Caki2 (cell line): Measurements from ENCODE around the gene WWOX. TPM values are rescaled to one million over a fixed set of nuclear protein-coding genes. Genes with fewer than 3 reads are reported as not detected.

Source experiments
- DNase-seq: peaks from one replicate; pipeline ENCODE4 v3.0.0-alpha.2; 2015; ENCODE audit warnings: low read depth
- in situ Hi-C: cut with HindIII; loops from 2 replicates; pipeline ENCODE4 v1.10.0; 2016; ENCODE audit warnings: low sequenced_read_pairs, low pct_unique_long_range_greater_than_20kb, mixed read lengths
- total RNA-seq: library from RNA; depleted of rRNA; stranded (reverse); fragments of >200 nt; shearing (Covaris generic); gene quantifications from 2 replicates; pipeline ENCODE4 v1.2.3, GENCODE V29; 2014; ENCODE audit warnings: low replicate concordance

Gene WWOX
- total RNA-seq, 1 experiment from 2014 or later, result 15.1 TPM

DNA sequence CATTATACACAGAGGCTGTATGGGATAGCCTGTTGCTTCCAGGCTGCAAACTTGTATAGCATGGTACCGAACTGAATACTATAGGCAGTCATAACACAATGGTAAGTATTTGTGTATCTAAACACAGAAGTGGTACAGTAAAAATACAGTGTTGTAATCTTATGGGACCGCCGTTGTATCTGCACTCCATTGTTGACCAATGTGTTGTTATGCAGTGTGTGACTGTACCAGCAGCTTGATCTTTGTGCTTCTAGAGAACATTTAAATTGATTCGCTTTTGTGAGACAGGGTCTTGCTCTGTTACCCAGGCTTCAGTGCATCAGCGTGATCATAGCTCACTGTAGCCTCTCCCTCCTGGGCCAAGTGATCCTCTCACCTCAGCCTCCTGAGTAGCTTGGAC, 31.5 kb downstream of the WWOX start:
- DNase-seq, result no peak
- in situ Hi-C loops, result no loop called here

DNA sequence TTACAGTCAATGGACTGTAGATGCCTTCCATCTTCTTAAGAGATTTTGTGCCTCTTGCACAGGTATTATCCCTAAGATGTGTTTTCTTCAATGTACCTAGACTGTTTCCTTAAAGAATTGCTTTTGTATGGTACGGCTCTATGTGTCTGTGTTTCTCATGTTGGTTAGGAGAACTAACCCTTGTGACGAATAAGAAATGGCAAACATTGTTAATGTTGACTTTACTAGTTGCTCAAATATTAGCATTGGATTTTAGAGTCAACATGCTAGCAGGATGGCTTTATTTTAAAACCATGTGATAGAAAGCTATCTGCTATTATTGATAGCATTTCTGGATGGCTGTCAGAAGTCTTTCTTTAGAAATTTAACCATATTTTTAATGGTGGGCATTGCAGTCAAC, 34.5 kb downstream of the WWOX start:
- no peak for DNase-seq
- in situ Hi-C loops, result no loop called here

DNA sequence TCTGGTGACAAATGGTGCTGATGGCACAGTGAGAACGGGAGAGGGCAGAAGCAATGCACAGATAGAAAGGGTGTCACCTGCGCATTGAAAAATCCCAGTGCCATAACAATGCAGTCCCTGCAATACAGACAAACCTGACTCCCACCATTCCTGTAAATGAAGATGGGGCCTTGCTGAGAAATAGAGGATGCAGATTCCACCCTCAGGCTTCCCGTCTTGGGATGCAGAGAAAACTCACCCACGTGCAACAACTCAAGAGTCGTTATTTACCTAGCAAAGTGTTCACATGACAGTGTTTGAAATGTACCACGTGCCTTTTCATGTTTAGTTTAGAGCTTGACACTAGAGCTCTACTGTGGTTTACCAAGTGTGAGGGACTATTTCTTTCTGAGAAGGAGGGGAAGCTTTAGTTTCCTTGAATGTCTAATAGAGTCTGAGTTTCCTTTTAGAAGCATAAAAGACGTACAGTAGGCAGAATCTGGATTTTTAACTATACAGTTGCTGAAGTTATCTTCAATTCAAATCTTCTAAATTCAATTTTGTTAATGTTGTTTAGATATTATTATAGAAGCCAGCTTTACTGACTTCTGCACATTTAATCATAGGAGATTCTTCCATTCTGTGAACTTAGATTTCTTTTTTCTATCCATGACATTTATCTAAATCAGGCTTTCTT, 35.6 kb downstream of the WWOX start:
- in situ Hi-C loops, result no loop called here
- no peak for DNase-seq

DNA sequence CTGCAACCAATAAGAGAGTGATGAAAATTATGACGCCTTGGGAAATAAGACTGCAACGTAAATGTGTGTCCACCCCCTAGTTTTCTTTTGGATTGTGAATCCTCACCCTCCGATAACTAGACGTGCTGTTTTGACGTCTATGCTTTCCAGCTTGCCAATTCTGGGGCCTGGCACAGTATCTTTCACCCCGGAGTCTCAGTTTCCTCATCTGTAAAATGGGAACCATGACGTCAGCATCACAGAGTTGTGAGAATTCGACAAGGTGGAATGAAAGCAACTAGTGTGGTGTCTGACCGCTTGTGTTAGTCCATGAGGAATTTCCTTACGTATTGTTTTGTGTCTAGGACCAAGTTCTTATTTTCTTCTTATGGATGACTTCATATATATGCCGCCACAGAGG, 37.7 kb downstream of the WWOX start:
- in situ Hi-C loops, result no loop called here
- no peak for DNase-seq

GRCh38 chr16:78137782-78138616, 38.5 kb downstream of the WWOX start:
- in situ Hi-C loops, result no loop called here
- DNase-seq, result no peak

- DNase-seq, result no peak
- in situ Hi-C loops, result no loop called here
These were observed 41.5 kb downstream of the WWOX start for GRCh38 chr16:78140818-78141466.

DNA sequence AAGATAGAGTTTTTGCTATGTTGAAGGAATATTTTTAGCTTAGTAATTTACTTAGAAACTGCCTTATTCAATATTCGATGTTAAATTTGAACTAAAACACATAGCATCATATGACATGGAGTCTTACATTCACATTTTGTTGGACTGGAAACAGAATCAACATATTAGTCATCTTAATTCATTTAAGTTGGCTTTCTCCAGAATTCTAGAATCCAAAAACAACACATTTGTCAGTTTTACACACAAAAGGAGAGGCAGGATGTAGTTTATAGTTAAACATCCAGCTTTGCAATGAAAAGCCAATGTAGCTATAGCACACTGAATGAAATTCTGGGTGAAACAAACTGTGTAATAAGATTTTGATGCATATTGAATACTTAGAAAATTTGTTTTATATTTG, 43.3 kb downstream of the WWOX start:
- in situ Hi-C loops, result no loop called here
- DNase-seq, result no peak

- in situ Hi-C loops, result no loop called here
These were observed 47.4 kb downstream of the WWOX start for GRCh38 chr16:78146807-78147206.

GRCh38 chr16:78147911-78148401, 48.5 kb downstream of the WWOX start:
- DNase-seq, result no peak
- in situ Hi-C loops, result no loop called here

More at GRCh38 chr16:78146807-78147206, 47.4 kb downstream of the WWOX start:
- DNase-seq, result no peak

DNA sequence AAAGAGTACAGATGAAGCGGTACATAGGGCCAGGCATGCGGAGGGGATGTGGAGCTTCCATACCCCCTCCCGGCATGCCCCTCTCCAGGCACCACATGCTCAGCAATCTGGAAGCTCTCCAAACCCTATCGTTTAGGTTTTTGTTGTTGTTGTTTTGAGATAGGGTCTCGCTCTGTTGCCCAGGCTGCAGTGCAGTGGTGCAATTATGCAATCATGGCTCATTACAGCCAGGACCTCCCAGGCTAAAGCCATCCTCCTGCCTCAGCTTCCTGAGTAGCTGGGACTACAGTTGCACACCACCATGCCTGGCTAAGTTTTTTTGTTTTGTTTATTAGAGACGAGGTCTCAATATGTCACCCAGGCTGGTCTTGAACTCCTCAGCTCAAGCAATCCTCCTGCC, 50.8 kb downstream of the WWOX start:
- no peak for DNase-seq
- in situ Hi-C loops, result no loop called here

DNA sequence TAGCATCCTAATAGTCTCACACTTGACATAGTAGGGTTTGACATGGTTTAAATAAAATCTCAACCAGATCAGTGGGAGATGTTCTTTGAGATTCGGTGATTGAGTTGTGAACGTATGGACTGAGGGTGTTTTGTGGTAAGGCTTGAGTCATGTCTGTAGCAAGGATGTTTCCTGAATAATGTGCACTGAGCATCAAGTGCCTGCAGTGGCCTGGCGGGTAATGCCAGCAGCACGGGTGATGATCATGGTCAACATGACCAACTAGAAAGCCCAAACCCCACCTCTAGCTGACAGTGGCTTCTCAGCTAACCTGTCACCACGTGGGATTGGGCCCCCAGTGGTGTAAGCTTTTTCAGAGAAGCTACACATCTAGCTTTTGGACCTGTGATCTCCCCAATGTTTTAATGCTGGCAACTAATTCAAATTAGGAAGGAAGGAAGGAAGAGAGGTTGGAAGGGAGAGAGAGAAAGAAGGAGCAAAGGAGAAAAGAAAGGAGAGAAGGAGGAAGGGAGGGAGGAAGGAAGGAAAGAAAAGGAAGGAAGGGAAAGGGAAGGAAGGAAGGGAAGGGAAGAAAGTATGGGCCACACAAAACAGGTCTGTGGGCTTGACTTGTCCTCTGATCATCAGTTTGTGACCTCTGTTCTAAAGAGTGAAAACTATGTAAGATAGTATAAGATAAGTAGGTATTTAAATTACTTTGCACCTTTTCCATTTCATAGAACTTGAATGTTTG, 55.4 kb downstream of the WWOX start:
- DNase-seq, result no peak
- in situ Hi-C loops, result no loop called here

GRCh38 chr16:78155791-78156345, 56.4 kb downstream of the WWOX start:
- in situ Hi-C loops, result no loop called here

GRCh38 chr16:78161023-78161729, 61.7 kb downstream of the WWOX start:
- DNase-seq, result no peak
- in situ Hi-C loops, result no loop called here

More at GRCh38 chr16:78155791-78156345, 56.4 kb downstream of the WWOX start:
- DNase-seq, result no peak

GRCh38 chr16:78163772-78164670, 64.6 kb downstream of the WWOX start:
- in situ Hi-C loops, result no loop called here
- DNase-seq, result peak; percentile 67

- DNase-seq, result no peak
- in situ Hi-C loops, result no loop called here
These were observed 71.1 kb downstream of the WWOX start for GRCh38 chr16:78170494-78170933.

- no peak for DNase-seq
- in situ Hi-C loops, result no loop called here
These were observed 75.8 kb downstream of the WWOX start for GRCh38 chr16:78175287-78175686.

GRCh38 chr16:78176435-78176834, 77.0 kb downstream of the WWOX start:
- in situ Hi-C loops, result no loop called here
- DNase-seq, result no peak
